GM12878 (cell line): ENCODE measurements around the gene DCAF6. TPM values are rescaled to one million over a fixed set of nuclear protein-coding genes. Genes with fewer than 3 reads are reported as not detected.
"Not testable (repeated sequence)": the region's sequence is repeated elsewhere in the genome, so short reads cannot be mapped to it uniquely, and the experiment has no call there.

Source experiments
- ATAC-seq: fragments of 200-7000 bp; cut with Tn5 transposase; 3 replicates; pipeline ENCODE4 v1.9.1; 2020; ENCODE audit warnings: mild to moderate bottlenecking, moderate library complexity
- BruUV-seq: library from RNA; stranded (reverse); fragments of 400-500 nt; replicated peaks from 2 replicates; lab custom pipeline; 2021; lab: Mats Ljungman, UMichigan
- CTCF ChIA-PET: fragments of 300-600 bp; sonication (Branson Sonifier 250); formaldehyde crosslinking; extraction: SDS; loops from one replicate; lab custom pipeline; 2021; ENCODE audit warnings: inconsistent platforms; lab: Yijun Ruan, JAX
- POLR2A ChIA-PET: fragments of 350-600 bp; formaldehyde crosslinking; extraction: SDS; loops from one replicate; lab custom pipeline; 2021; ENCODE audit warnings: inconsistent platforms; lab: Charles Lee
- RAD21 ChIA-PET: fragments of 300-600 bp; sonication (Branson Sonifier 250); formaldehyde crosslinking; loops from one replicate; lab custom pipeline; 2023; ENCODE audit warnings: antibody characterized with exemption; ENCODE audit not compliant: unreplicated experiment; lab: Charles Lee
- SMC1A ChIA-PET: fragments of 300-600 bp; sonication (Branson Sonifier 250); formaldehyde crosslinking; loops from one replicate; lab custom pipeline; 2023; ENCODE audit not compliant: unreplicated experiment, uncharacterized antibody; lab: Charles Lee
- DNase-seq: peaks from one replicate; pipeline ENCODE4 v3.0.0-alpha.2; 2011; ENCODE audit warnings: low read depth, low spot score
- FAIRE-seq: peaks from 3 replicates; lab custom pipeline; 2011; peaks lifted over from hg19 to GRCh38; lab: Jason Lieb, UNC
- H2AFZ ChIP-seq: 2 replicates; pipeline ENCODE4 v1.6.0; 2011; ENCODE audit warnings: low read depth, low read length, control low read depth; ENCODE audit not compliant: control insufficient read depth
- H3K27ac ChIP-seq: 2 replicates; pipeline ENCODE4 v1.5.1; 2011; ENCODE audit warnings: control low read depth; ENCODE audit not compliant: control insufficient read depth, insufficient read depth
- H3K27me3 ChIP-seq, 2 experiments: replicated peaks in 1 of 2; 2 replicates each; pipeline versions ENCODE4 v1.6.0 to v1.6.1; 2011; ENCODE audit warnings: low read length in 1 of 2; ENCODE audit not compliant: control insufficient read depth in 2 of 2, insufficient read depth in 2 of 2
- H3K36me3 ChIP-seq, 2 experiments: 2 replicates each; pipeline ENCODE4 v1.5.1; 2011; ENCODE audit warnings: low read length in 1 of 2; ENCODE audit not compliant: control insufficient read depth in 2 of 2, insufficient read depth in 2 of 2
- H3K4me1 ChIP-seq: 2 replicates; pipeline ENCODE4 v1.6.1; 2011; ENCODE audit warnings: mild to moderate bottlenecking, low read length, moderate library complexity, mixed read lengths; ENCODE audit not compliant: control insufficient read depth, insufficient read depth
- H3K4me2 ChIP-seq: 2 replicates; pipeline ENCODE4 v1.6.0; 2011; ENCODE audit warnings: control low read depth; ENCODE audit not compliant: control insufficient read depth, insufficient read depth
- H3K4me3 ChIP-seq: fragments of 200-600 bp; sonication (generic); 2 replicates; pipeline ENCODE4 v1.5.1; 2016
- H3K79me2 ChIP-seq: 2 replicates; pipeline ENCODE4 v1.6.0; 2011; ENCODE audit warnings: low read length; ENCODE audit not compliant: control insufficient read depth, insufficient read depth
- H3K9ac ChIP-seq: 2 replicates; pipeline ENCODE4 v1.8.0; 2011; ENCODE audit warnings: low read length, control low read depth, mixed read lengths; ENCODE audit not compliant: control insufficient read depth, insufficient read depth
- H3K9me3 ChIP-seq: replicated peaks from 3 replicates; pipeline ENCODE4 v1.5.1; 2011; ENCODE audit warnings: mild to moderate bottlenecking, low read length; ENCODE audit not compliant: control insufficient read depth, insufficient read depth
- H4K20me1 ChIP-seq: 2 replicates; pipeline ENCODE4 v1.6.0; 2011; ENCODE audit not compliant: control insufficient read depth, insufficient read depth
- HCFC1 ChIP-seq: fragments of 150-350 bp; IDR thresholded peaks from 2 replicates; pipeline ENCODE4 v1.6.1; 2014; ENCODE audit warnings: low read length
- IRF4 ChIP-seq: IDR thresholded peaks from 2 replicates; pipeline ENCODE4 v1.6.1; 2011; ENCODE audit warnings: low read depth, low read length
- NR2C1 ChIP-seq: fragments of 450-650 bp; IDR thresholded peaks from 2 replicates; pipeline ENCODE4 v1.6.1; 2017; ENCODE audit warnings: antibody characterized with exemption, mild to moderate bottlenecking, moderate library complexity
- PML ChIP-seq: IDR thresholded peaks from 2 replicates; pipeline ENCODE4 v1.6.1; 2012; ENCODE audit warnings: low read length, inconsistent platforms
- WGBS: methylation state at CpG from one replicate; pipeline ENCODE4 v1.1.6; 2016; ENCODE audit warnings: low lambda C conversion rate; ENCODE audit not compliant: insufficient replicate concordance, insufficient coverage; ENCODE audit errors: missing lambda C conversion rate; 5-methylcytosine and 5-hydroxymethylcytosine counted together
- in situ Hi-C: fragments of 300-500 bp; cut with MboI; formaldehyde crosslinking; loops from 9 replicates; pipeline ENCODE4 v1.14.3; 2018; ENCODE audit warnings: mixed read lengths
- intact Hi-C: fragments of 100-400 bp; cut with micrococcal nuclease; formaldehyde crosslinking; loops from one replicate; pipeline ENCODE4 v1.14.2; 2022; ENCODE audit not compliant: unreplicated experiment
- polyA plus RNA-seq, 11 experiments: library from polyadenylated mRNA; depleted of rRNA in 4 of 11; unstranded in 6 of 11; stranded (reverse) in 5 of 11; fragments of >200 nt; fragmentation: Nextera tagmentation in 4 of 11; fragmentation: Illumina TruSeq in 1 of 11; extraction: Ambion mirVana in 4 of 11; extraction: Trizol in 1 of 11; gene quantifications; 1 replicate in 1 of 11; 2 replicates in 10 of 11; pipeline versions ENCODE4 v1.2.1 to v1.2.3, GENCODE V29; 2011 to 2016; ENCODE audit warnings: inconsistent platforms in 2 of 11, missing spikeins in 2 of 11, low read depth in 1 of 11
- total RNA-seq, 4 experiments: library from RNA; depleted of rRNA in 3 of 4; stranded (reverse); fragments of >200 nt in 3 of 4; fragmentation: Illumina TruSeq in 1 of 4; extraction: Trizol in 1 of 4; gene quantifications; 2 replicates each; pipeline versions ENCODE4 v1.2.1 to v1.2.3, GENCODE V29; 2013 to 2021
- TF ChIP-seq, protein P1 (sequence below): fragments of 450-650 bp; IDR thresholded peaks from 2 replicates; pipeline ENCODE4 v1.6.1; 2017; ENCODE audit warnings: borderline replicate concordance
- TF ChIP-seq, protein P2 (sequence below): IDR thresholded peaks from 2 replicates; pipeline ENCODE4 v1.6.1; 2012; ENCODE audit warnings: low read length, inconsistent platforms
- TF ChIP-seq, protein P3 (sequence below): IDR thresholded peaks from 2 replicates; pipeline ENCODE4 v1.6.1; 2011; ENCODE audit warnings: low read depth, mild to moderate bottlenecking, low read length, moderate library complexity, borderline replicate concordance; ENCODE audit errors: extremely low read depth

DCAF6 gene
- total and polyA plus RNA-seq, 10 of the 15 experiments (the other 5 are each of a cell fraction or from before 2014, with no cell fraction given) = 11.4 to 62.7 (median 33.0) TPM

- TF ChIP-seq IRF4 = no peak
- TF ChIP-seq, protein P1, sequence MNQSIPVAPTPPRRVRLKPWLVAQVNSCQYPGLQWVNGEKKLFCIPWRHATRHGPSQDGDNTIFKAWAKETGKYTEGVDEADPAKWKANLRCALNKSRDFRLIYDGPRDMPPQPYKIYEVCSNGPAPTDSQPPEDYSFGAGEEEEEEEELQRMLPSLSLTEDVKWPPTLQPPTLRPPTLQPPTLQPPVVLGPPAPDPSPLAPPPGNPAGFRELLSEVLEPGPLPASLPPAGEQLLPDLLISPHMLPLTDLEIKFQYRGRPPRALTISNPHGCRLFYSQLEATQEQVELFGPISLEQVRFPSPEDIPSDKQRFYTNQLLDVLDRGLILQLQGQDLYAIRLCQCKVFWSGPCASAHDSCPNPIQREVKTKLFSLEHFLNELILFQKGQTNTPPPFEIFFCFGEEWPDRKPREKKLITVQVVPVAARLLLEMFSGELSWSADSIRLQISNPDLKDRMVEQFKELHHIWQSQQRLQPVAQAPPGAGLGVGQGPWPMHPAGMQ = no peak
- TF ChIP-seq HCFC1 = no peak
- TF ChIP-seq PML = no peak
- TF ChIP-seq, protein P2, sequence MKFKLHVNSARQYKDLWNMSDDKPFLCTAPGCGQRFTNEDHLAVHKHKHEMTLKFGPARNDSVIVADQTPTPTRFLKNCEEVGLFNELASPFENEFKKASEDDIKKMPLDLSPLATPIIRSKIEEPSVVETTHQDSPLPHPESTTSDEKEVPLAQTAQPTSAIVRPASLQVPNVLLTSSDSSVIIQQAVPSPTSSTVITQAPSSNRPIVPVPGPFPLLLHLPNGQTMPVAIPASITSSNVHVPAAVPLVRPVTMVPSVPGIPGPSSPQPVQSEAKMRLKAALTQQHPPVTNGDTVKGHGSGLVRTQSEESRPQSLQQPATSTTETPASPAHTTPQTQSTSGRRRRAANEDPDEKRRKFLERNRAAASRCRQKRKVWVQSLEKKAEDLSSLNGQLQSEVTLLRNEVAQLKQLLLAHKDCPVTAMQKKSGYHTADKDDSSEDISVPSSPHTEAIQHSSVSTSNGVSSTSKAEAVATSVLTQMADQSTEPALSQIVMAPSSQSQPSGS = no peak
- no peak for TF ChIP-seq NR2C1
- TF ChIP-seq, protein P3, sequence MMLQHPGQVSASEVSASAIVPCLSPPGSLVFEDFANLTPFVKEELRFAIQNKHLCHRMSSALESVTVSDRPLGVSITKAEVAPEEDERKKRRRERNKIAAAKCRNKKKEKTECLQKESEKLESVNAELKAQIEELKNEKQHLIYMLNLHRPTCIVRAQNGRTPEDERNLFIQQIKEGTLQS = no peak
These were observed 8.0 kb upstream of the DCAF6 start (continued) for GRCh38 chr1:167928457-167928852.

- H3K9me3 ChIP-seq, H3K9ac ChIP-seq, ATAC-seq, H2AFZ ChIP-seq, H3K36me3 ChIP-seq, H3K27me3 ChIP-seq, DNase-seq, H3K4me1 ChIP-seq, in situ Hi-C loops, H3K27ac ChIP-seq, FAIRE-seq, H3K4me2 ChIP-seq, H3K4me3 ChIP-seq, H4K20me1 ChIP-seq, BruUV-seq, CTCF ChIA-PET, intact Hi-C loops: not testable (repeated sequence)
- RAD21 ChIA-PET = interaction anchor here (1.6 kb wide), 1 partner anchor 251 kb away, joined by 3 read pairs; no protein-coding TSS in a partner anchor
- POLR2A ChIA-PET = interaction anchor here (2.2 kb wide), 1 partner anchor 8 kb away, joined by 20 read pairs; the partner anchor contains the start of genes DCAF6 and MPC2
- WGBS = 100% methylated on average over 8 of the region's 9 CpGs
- H3K79me2 ChIP-seq = peaks cover 29% of the 10 kb centered on the region
- SMC1A ChIA-PET = interaction anchor here (1.0 to 1.8 kb wide), 2 partner anchors 11 to 24 kb away, joined by 3 to 9 read pairs; no protein-coding TSS in a partner anchor
These were observed 7.6 kb upstream of the DCAF6 start for GRCh38 chr1:167928919-167929318.
